ENCODE measurements around the gene BOLL. TPM values are rescaled to one million over a fixed set of nuclear protein-coding genes. Genes with fewer than 3 reads are reported as not detected.
A peak's percentile ranks its signal among the peaks of the same experiment; 100 is the strongest.

BOLL gene
- total and polyA plus RNA-seq, 10 of the 15 experiments (the other 5 are each of a cell fraction or from before 2014, with no cell fraction given) = 0.05 TPM; not detected in 9

- TF ChIP-seq FOXK2 (IDR thresholded peaks at IDR 0.05) (no peak), PKNOX1 (IDR thresholded peaks at IDR 0.05) (peak; percentile 34; the same call in 1 of the 2 replicates), IRF5 (IDR thresholded peaks at IDR 0.05; ENCODE audit: borderline replicate concordance) (no peak), HCFC1 (IDR thresholded peaks at IDR 0.05; ENCODE audit: low read length) (no peak), CBX3 (IDR thresholded peaks at IDR 0.05; ENCODE audit: borderline replicate concordance, low read depth) (no peak), NR2F1 (conservative IDR thresholded peaks at IDR 0.05) (0 out of 2 replicates have a peak, but pooled peaks have one; percentile 16), RCOR1 (conservative IDR thresholded peaks at IDR 0.05; ENCODE audit: low read depth, low read length) (peak; percentile 81; the same call in 1 of the 2 replicates), YY1 (IDR thresholded peaks at IDR 0.05; ENCODE audit: low read depth, low read length) (peak; percentile 92), CHD4 (IDR thresholded peaks at IDR 0.05) (no peak), SPI1 (IDR thresholded peaks at IDR 0.05; ENCODE audit: borderline replicate concordance, insufficient read depth, low read depth, low read length) (no peak), ATF2 (IDR thresholded peaks at IDR 0.05; ENCODE audit: low read length) (no peak), HDAC2 (IDR thresholded peaks at IDR 0.05) (0 out of 2 replicates have a peak, but pooled peaks have one; percentile 42), E2F8 (IDR thresholded peaks at IDR 0.05; ENCODE audit: low read depth, partially characterized antibody) (no peak), ZNF24 (IDR thresholded peaks at IDR 0.05) (no peak), SIX5 (IDR thresholded peaks at IDR 0.05; ENCODE audit: low read depth, low read length, severe bottlenecking) (no peak), IRF3 (IDR thresholded peaks at IDR 0.05) (no peak), CREM (IDR thresholded peaks at IDR 0.05; ENCODE audit: low read depth) (peak; percentile 55), CTCF (IDR thresholded peaks at IDR 0.05 in 2 of 3, conservative IDR thresholded peaks at IDR 0.05 in 1 of 3; ENCODE audit: control insufficient read depth in 2 of 3, extremely low read depth in 1 of 3, insufficient read depth in 1 of 3, low read depth in 3 of 3, low read length in 3 of 3) (0 out of 6 replicates have a peak, but pooled peaks of 1 of the 3 experiments have one; percentile 4), ZNF384 (IDR thresholded peaks at IDR 0.05; ENCODE audit: borderline replicate concordance, low read depth, low read length) (no peak), MXI1 (IDR thresholded peaks at IDR 0.05; ENCODE audit: low read depth, low read length) (peak; percentile 99)
These were observed 79.8 kb downstream of the BOLL start, which contains the start of gene MARS2 (continued) for GRCh38 chr2:197705121-197705911.
